GM23338 (cell line): ENCODE results near the gene CSPG4. TPM values are rescaled to one million over a fixed set of nuclear protein-coding genes. Genes with fewer than 3 reads are reported as not detected.

Experiments used
- ATAC-seq: fragments of 200-7000 bp; cut with Tn5 transposase; 3 replicates; pipeline ENCODE4 v1.9.1; 2020
- DNase-seq: peaks from one replicate; pipeline ENCODE4 v3.0.0-alpha.2; 2015; ENCODE audit warnings: low spot score
- H2AFZ ChIP-seq: fragments of 200-600 bp; sonication (generic); 2 replicates; pipeline ENCODE4 v1.8.0; 2016; ENCODE audit warnings: antibody characterized with exemption, mild to moderate bottlenecking, moderate library complexity
- H3F3A ChIP-seq: fragments of 200-600 bp; sonication (generic); replicated peaks from 2 replicates; pipeline ENCODE4 v1.8.0; 2017; ENCODE audit warnings: antibody characterized with exemption, mixed run types, low read depth
- H3K27ac ChIP-seq: fragments of 200-600 bp; sonication (generic); 2 replicates; pipeline ENCODE4 v1.6.1; 2016; ENCODE audit warnings: low read depth
- H3K27me3 ChIP-seq: fragments of 200-600 bp; sonication (generic); 2 replicates; pipeline ENCODE4 v1.8.0; 2016; ENCODE audit warnings: mild to moderate bottlenecking, mixed run types, moderate library complexity; ENCODE audit not compliant: insufficient read depth
- H3K36me3 ChIP-seq: fragments of 200-600 bp; sonication (generic); 2 replicates; pipeline ENCODE4 v1.8.0; 2016; ENCODE audit warnings: mild to moderate bottlenecking; ENCODE audit not compliant: insufficient read depth
- H3K4me1 ChIP-seq: fragments of 200-600 bp; sonication (generic); 2 replicates; pipeline ENCODE4 v1.8.0; 2016; ENCODE audit warnings: mild to moderate bottlenecking, moderate library complexity; ENCODE audit not compliant: insufficient read depth
- H3K4me2 ChIP-seq: fragments of 200-600 bp; sonication (generic); 2 replicates; pipeline ENCODE4 v1.7.1; 2017; ENCODE audit warnings: mixed run types
- H3K4me3 ChIP-seq: fragments of 200-600 bp; sonication (generic); 2 replicates; pipeline ENCODE4 v1.6.1; 2016; ENCODE audit warnings: mixed run types
- H3K79me2 ChIP-seq: fragments of 200-600 bp; sonication (generic); replicated peaks from 2 replicates; pipeline ENCODE4 v1.8.0; 2017; ENCODE audit warnings: mild to moderate bottlenecking; ENCODE audit not compliant: insufficient read depth
- H3K9me2 ChIP-seq: fragments of 200-600 bp; sonication (generic); 2 replicates; pipeline ENCODE4 v1.8.0; 2017; ENCODE audit not compliant: insufficient read depth
- H4K20me1 ChIP-seq: fragments of 200-600 bp; sonication (generic); replicated peaks from 2 replicates; pipeline ENCODE4 v1.8.0; 2017; ENCODE audit warnings: mild to moderate bottlenecking; ENCODE audit not compliant: insufficient read depth
- H3K27ac Mint-ChIP-seq: 2 replicates; pipeline ENCODE4 v1.8.0; 2020; ENCODE audit warnings: inconsistent platforms, mild to moderate bottlenecking, moderate library complexity, mixed read lengths
- H3K27me3 Mint-ChIP-seq: 3 replicates; pipeline ENCODE4 v1.8.0; 2022; ENCODE audit warnings: low read depth, mild to moderate bottlenecking, moderate library complexity, mixed read lengths, inconsistent platforms; ENCODE audit not compliant: insufficient read depth, poor library complexity
- H3K36me3 Mint-ChIP-seq: 3 replicates; pipeline ENCODE4 v1.8.0; 2021; ENCODE audit warnings: low read depth, mild to moderate bottlenecking, inconsistent platforms, moderate library complexity, mixed read lengths
- H3K4me1 Mint-ChIP-seq: 3 replicates; pipeline ENCODE4 v1.8.0; 2020; ENCODE audit warnings: mild to moderate bottlenecking, inconsistent platforms, mixed read lengths
- H3K4me3 Mint-ChIP-seq: 3 replicates; pipeline ENCODE4 v1.8.0; 2021; ENCODE audit warnings: moderate library complexity, mild to moderate bottlenecking, inconsistent platforms, mixed read lengths
- H3K9me3 Mint-ChIP-seq: 3 replicates; pipeline ENCODE4 v1.8.0; 2020; ENCODE audit warnings: moderate library complexity, mild to moderate bottlenecking, inconsistent platforms, mixed read lengths
- ETS1 ChIP-seq: IDR thresholded peaks from 2 replicates; pipeline ENCODE4 v1.6.1; 2016; ENCODE audit warnings: antibody characterized with exemption
- EZH2 ChIP-seq: fragments of 200-600 bp; sonication (generic); IDR thresholded peaks from one replicate; pipeline ENCODE4 v1.8.0; 2017; ENCODE audit warnings: antibody characterized with exemption, mild to moderate bottlenecking, low read depth; ENCODE audit not compliant: unreplicated experiment
- EZH2phosphoT487 ChIP-seq: fragments of 200-600 bp; sonication (generic); IDR thresholded peaks from one replicate; pipeline ENCODE4 v1.8.1; 2018; ENCODE audit warnings: antibody characterized with exemption; ENCODE audit not compliant: unreplicated experiment
- JUNB ChIP-seq: IDR thresholded peaks from one replicate; pipeline ENCODE4 v1.6.1; 2016; ENCODE audit warnings: antibody characterized with exemption; ENCODE audit not compliant: unreplicated experiment
- NANOG ChIP-seq: IDR thresholded peaks from 2 replicates; pipeline ENCODE4 v1.6.1; 2016; ENCODE audit warnings: antibody characterized with exemption, borderline replicate concordance
- POLR2AphosphoS5 ChIP-seq: IDR thresholded peaks from 2 replicates; pipeline ENCODE4 v1.6.1; 2016; ENCODE audit warnings: antibody characterized with exemption, low read depth
- REST ChIP-seq: IDR thresholded peaks from one replicate; pipeline ENCODE4 v1.6.1; 2018; ENCODE audit warnings: antibody characterized with exemption; ENCODE audit not compliant: unreplicated experiment
- ZNF114 ChIP-seq: fragments of 250-450 bp; sonication (Bioruptor Pico); IDR thresholded peaks from 2 replicates; pipeline ENCODE4 v1.5.0; 2020; ENCODE audit warnings: mild to moderate bottlenecking, moderate library complexity
- ZNF331 ChIP-seq: fragments of 250-450 bp; sonication (Bioruptor Pico); IDR thresholded peaks from 2 replicates; pipeline ENCODE4 v1.5.0; 2020; ENCODE audit warnings: low read depth, mild to moderate bottlenecking, moderate library complexity
- ZNF462 ChIP-seq: fragments of 250-450 bp; sonication (Bioruptor Pico); IDR thresholded peaks from 2 replicates; pipeline ENCODE4 v1.5.0; 2020; ENCODE audit warnings: mild to moderate bottlenecking, moderate library complexity
- polyA plus RNA-seq: library from polyadenylated mRNA; unstranded; fragments of >200 nt; fragmentation: Nextera tagmentation; extraction: Ambion mirVana; gene quantifications from 2 replicates; pipeline ENCODE4 v1.2.1, GENCODE V29; 2016
- total RNA-seq: library from RNA; depleted of rRNA; stranded (reverse); fragments of >200 nt; shearing (Covaris generic); gene quantifications from 2 replicates; pipeline ENCODE4 v1.2.3, GENCODE V29; 2014

The CSPG4 gene
- total and polyA plus RNA-seq, 2 experiments from 2014 or later = 0.27 to 4.0 TPM

GRCh38 chr15:75641179-75641503 lies 71.5 kb downstream of the CSPG4 start:
- H3K9me2 ChIP-seq = no peaks in the 10 kb centered on the region
- Mint-ChIP-seq H3K4me3 (peak overlapping the region; percentile 90), H3K36me3 (peaks cover 14% of the 10 kb centered on the region), H3K27ac (peak overlapping the region; percentile 98), H3K4me1 (peaks cover 29% of the 10 kb centered on the region), H3K9me3 (no peaks in the 10 kb centered on the region; the same call in 1 of the 3 replicates), H3K27me3 (peaks cover 22% of the 10 kb centered on the region)
- H3F3A ChIP-seq = peaks cover 28% of the 10 kb centered on the region
- TF ChIP-seq POLR2AphosphoS5 (no peak), ZNF462 (CRISPR knock-in tag) (no peak), REST (no peak), EZH2 (no peak), ETS1 (no peak), ZNF331 (CRISPR knock-in tag) (no peak), JUNB (no peak), NANOG (no peak), ZNF114 (CRISPR knock-in tag) (no peak), EZH2phosphoT487 (no peak)
- peaks cover 26% of the 10 kb centered on the region for H4K20me1 ChIP-seq
- peak overlapping the region; percentile 77 for H3K4me2 ChIP-seq
- H3K27ac ChIP-seq = peak overlapping the region; percentile 98
- H3K27me3 ChIP-seq = peaks cover 7% of the 10 kb centered on the region
- H3K36me3 ChIP-seq = no peaks in the 10 kb centered on the region
- ATAC-seq (no peak), DNase-seq (no peak)
- H3K79me2 ChIP-seq = peaks cover 38% of the 10 kb centered on the region
- H2AFZ ChIP-seq = 0 out of 2 replicates have a peak overlapping the region, but pooled peaks have one; percentile 7
- peaks cover 24% of the 10 kb centered on the region for H3K4me1 ChIP-seq
- peak overlapping the region; percentile 89 for H3K4me3 ChIP-seq
